ENCODE data around the gene PTGR1. TPM values are rescaled to one million over a fixed set of nuclear protein-coding genes. Genes with fewer than 3 reads are reported as not detected.

PTGR1 gene
- total RNA-seq, 1 donor from 2014 or later, result 77.9 TPM

- DNase-seq (ENCODE audit: low read depth, low spot score), result no peak
These were observed 56.8 kb downstream of the PTGR1 start for GRCh38 chr9:111542497-111543254.

- no peak for DNase-seq (ENCODE audit: low read depth, low spot score)
These were observed 66.2 kb downstream of the PTGR1 start for GRCh38 chr9:111533099-111533790.

GRCh38 chr9:111531716-111532115 is 67.7 kb downstream of the PTGR1 start:
- no peak for DNase-seq (ENCODE audit: low read depth, low spot score)

- no peak for DNase-seq (ENCODE audit: low read depth, low spot score)
These were observed 69.7 kb downstream of the PTGR1 start for GRCh38 chr9:111529787-111530186.

GRCh38 chr9:111527347-111527746 is 72.1 kb downstream of the PTGR1 start:
- DNase-seq (ENCODE audit: low read depth, low spot score), result no peak

GRCh38 chr9:111525056-111525977 is 74.1 kb downstream of the PTGR1 start, which contains the start of gene ZNF483:
Gene ZNF483, plus strand, starts transcription at chr9:111525179. Its CDS starts 2,217 bp downstream, at chr9:111527396.
- DNase-seq (ENCODE audit: low read depth, low spot score), result peak; percentile 11

GRCh38 chr9:111524731-111525055 is 74.8 kb downstream of the PTGR1 start:
- no peak for DNase-seq (ENCODE audit: low read depth, low spot score)

GRCh38 chr9:111516061-111516465 is 83.4 kb downstream of the PTGR1 start:
- DNase-seq (ENCODE audit: low read depth, low spot score), result no peak

- DNase-seq (ENCODE audit: low read depth, low spot score), result no peak
These were observed 84.5 kb downstream of the PTGR1 start for GRCh38 chr9:111514967-111515366.

Other genes starting within 250 kb of the PTGR1 start
- gene ECPAS, start 115.3 kb downstream of the PTGR1 start, total RNA-seq, result 102 and 131 TPM in 2 replicates
- 1.4 and 1.9 TPM in 2 replicates for gene ZNF483, start 74.5 kb downstream of the PTGR1 start, total RNA-seq
- gene DNAJC25, start 31.7 kb upstream of the PTGR1 start, total RNA-seq, result 3.8 and 4.7 TPM in 2 replicates
- gene GNG10, start 62.0 kb upstream of the PTGR1 start, total RNA-seq, result 49.0 and 53.2 TPM in 2 replicates
- not detected in 2 replicates for gene SHOC1, start 195.3 kb upstream of the PTGR1 start, total RNA-seq

All from pulmonary artery endothelial cell (primary cell).